ENCODE results near the gene DDX51.
"Not testable (repeated sequence)": the region's sequence is repeated elsewhere in the genome, so short reads cannot be mapped to it uniquely, and the experiment has no call there.

Gene DDX51

GRCh38 chr12:132154941-132155770, 11.0 kb upstream of the DDX51 start:
- H3K4me1 ChIP-seq (ENCODE audit: control insufficient read depth, insufficient read depth, low read length): no peaks in the 10 kb centered on the region
- H3K4me3 ChIP-seq (ENCODE audit: low read length): no peak overlapping the region
- H3K36me3 ChIP-seq (ENCODE audit: insufficient read depth, low read length): peaks cover 8% of the 10 kb centered on the region
- H3K27me3 ChIP-seq (ENCODE audit: control insufficient read depth, insufficient read depth, low read length): no peaks in the 10 kb centered on the region
- H3K9ac ChIP-seq (ENCODE audit: low read depth, low read length): no peak overlapping the region
- H3K9me3 ChIP-seq (replicated peaks; ENCODE audit: low read length): no peaks in the 10 kb centered on the region
- H3K4me2 ChIP-seq (ENCODE audit: low read length): no peak overlapping the region

GRCh38 chr12:132154341-132154761, 10.2 kb upstream of the DDX51 start:
- H3K4me2 ChIP-seq (ENCODE audit: low read length): no peak overlapping the region
- H3K9me3 ChIP-seq (replicated peaks; ENCODE audit: low read length): no peaks in the 10 kb centered on the region
- H3K36me3 ChIP-seq (ENCODE audit: insufficient read depth, low read length): peaks cover 8% of the 10 kb centered on the region
- H3K4me1 ChIP-seq (ENCODE audit: control insufficient read depth, insufficient read depth, low read length): no peaks in the 10 kb centered on the region
- no peaks in the 10 kb centered on the region for H3K27me3 ChIP-seq (ENCODE audit: control insufficient read depth, insufficient read depth, low read length)
- no peak overlapping the region for H3K9ac ChIP-seq (ENCODE audit: low read depth, low read length)
- no peak overlapping the region for H3K4me3 ChIP-seq (ENCODE audit: low read length)

- H3K27me3 ChIP-seq (ENCODE audit: control insufficient read depth, insufficient read depth, low read length): no peaks in the 10 kb centered on the region
- H3K9ac ChIP-seq (ENCODE audit: low read depth, low read length): no peak overlapping the region
- H3K36me3 ChIP-seq (ENCODE audit: insufficient read depth, low read length): peaks cover 8% of the 10 kb centered on the region
- H3K4me3 ChIP-seq (ENCODE audit: low read length): no peak overlapping the region
- H3K4me1 ChIP-seq (ENCODE audit: control insufficient read depth, insufficient read depth, low read length): no peaks in the 10 kb centered on the region
- peak overlapping the region; percentile 29 for H3K4me2 ChIP-seq (ENCODE audit: low read length)
- no peaks in the 10 kb centered on the region for H3K9me3 ChIP-seq (replicated peaks; ENCODE audit: low read length)
Observed at GRCh38 chr12:132153501-132154340, 9.6 kb upstream of the DDX51 start.

DNA sequence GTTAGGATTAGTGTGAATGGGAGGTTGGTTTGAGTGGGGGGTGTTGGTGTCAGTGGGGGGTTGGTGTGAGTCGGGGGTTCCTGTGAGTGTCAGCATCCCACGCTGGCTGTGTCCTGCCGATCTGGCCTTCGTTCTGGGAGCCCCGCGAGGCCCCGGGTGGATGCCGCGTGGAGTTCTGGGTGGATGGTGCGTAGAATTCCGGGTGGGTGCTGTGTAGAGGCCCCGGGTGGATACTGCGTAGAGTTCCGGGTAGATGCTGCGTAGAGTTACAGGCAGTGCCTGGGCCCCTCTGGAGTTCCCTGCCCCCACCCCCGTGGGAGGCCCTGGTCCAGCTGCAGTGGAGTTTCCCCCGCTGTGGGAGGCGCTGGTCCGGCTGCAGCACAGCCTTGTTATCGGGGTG, 8.8 kb upstream of the DDX51 start:
- Histone ChIP-seq H3K9ac (ENCODE audit: low read depth, low read length) (no peak overlapping the region), H3K4me3 (ENCODE audit: low read length) (no peak overlapping the region), H3K36me3 (ENCODE audit: insufficient read depth, low read length) (peaks cover 12% of the 10 kb centered on the region), H3K4me1 (ENCODE audit: control insufficient read depth, insufficient read depth, low read length) (no peaks in the 10 kb centered on the region), H3K9me3 (replicated peaks; ENCODE audit: low read length) (no peaks in the 10 kb centered on the region), H3K27me3 (ENCODE audit: control insufficient read depth, insufficient read depth, low read length) (no peaks in the 10 kb centered on the region), H3K4me2 (ENCODE audit: low read length) (no peak overlapping the region)

DNA sequence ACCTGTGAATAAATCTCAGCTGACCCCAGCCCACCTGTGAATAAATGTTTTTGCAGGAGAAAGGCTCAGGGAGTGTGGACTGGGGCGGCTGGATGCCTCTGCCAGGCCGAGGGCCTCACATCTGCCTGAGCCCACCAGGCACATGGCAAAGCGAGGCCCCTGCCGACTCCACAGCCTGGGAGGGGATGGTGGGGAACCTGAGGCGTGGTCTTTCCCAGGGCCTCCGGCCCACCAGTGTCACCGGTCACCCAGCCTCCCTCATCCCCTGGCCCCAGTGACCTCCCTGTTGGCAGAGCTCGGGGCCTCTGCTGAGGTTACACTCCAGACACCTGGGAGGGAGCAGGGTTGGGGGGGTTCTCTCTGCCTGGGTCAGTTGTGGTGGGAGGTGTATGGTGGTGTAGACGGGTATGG, 8.3 kb upstream of the DDX51 start:
- Histone ChIP-seq H3K4me2 (ENCODE audit: low read length) (no peak overlapping the region), H3K27me3 (ENCODE audit: control insufficient read depth, insufficient read depth, low read length) (no peaks in the 10 kb centered on the region), H3K9ac (ENCODE audit: low read depth, low read length) (no peak overlapping the region), H3K36me3 (ENCODE audit: insufficient read depth, low read length) (peaks cover 15% of the 10 kb centered on the region), H3K9me3 (replicated peaks; ENCODE audit: low read length) (no peaks in the 10 kb centered on the region), H3K4me1 (ENCODE audit: control insufficient read depth, insufficient read depth, low read length) (no peaks in the 10 kb centered on the region), H3K4me3 (ENCODE audit: low read length) (no peak overlapping the region)

DNA sequence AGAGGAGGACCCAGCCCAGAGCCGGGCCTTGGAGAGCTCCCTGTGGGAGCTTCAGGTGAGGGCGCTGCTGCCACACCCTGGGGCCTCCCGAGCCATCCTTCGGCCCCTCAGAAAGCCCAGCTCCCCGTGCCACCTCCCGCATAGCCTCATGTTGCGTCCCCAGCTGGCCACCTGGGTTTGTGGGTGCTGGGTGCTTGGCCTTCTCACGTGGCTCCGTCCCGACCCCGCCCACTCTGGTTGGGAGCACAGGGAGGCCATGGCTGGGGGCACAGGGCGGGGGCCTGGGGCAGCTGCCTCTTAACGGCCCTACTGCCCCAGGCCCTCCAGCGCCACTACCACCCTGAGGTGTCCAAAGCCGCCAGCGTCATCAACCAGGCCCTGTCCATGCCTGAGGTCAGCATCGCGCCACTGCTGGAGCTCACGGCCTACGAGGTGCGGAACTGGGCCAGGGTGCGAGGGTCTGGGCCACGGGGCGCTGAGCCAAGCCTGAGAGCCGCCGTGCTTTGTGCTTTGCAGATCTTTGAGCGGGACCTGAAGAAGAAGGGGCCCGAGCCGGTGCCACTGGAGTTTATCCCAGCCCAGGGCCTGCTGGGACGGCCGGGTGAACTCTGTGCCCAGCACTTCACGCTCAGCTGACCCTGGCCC, 7.8 kb upstream of the DDX51 start:
- Histone ChIP-seq H3K36me3 (ENCODE audit: insufficient read depth, low read length) (peaks cover 13% of the 10 kb centered on the region), H3K4me3 (ENCODE audit: low read length) (no peak overlapping the region), H3K4me2 (ENCODE audit: low read length) (no peak overlapping the region), H3K9ac (ENCODE audit: low read depth, low read length) (no peak overlapping the region), H3K4me1 (ENCODE audit: control insufficient read depth, insufficient read depth, low read length) (no peaks in the 10 kb centered on the region), H3K9me3 (replicated peaks; ENCODE audit: low read length) (no peaks in the 10 kb centered on the region), H3K27me3 (ENCODE audit: control insufficient read depth, insufficient read depth, low read length) (no peaks in the 10 kb centered on the region)

DNA sequence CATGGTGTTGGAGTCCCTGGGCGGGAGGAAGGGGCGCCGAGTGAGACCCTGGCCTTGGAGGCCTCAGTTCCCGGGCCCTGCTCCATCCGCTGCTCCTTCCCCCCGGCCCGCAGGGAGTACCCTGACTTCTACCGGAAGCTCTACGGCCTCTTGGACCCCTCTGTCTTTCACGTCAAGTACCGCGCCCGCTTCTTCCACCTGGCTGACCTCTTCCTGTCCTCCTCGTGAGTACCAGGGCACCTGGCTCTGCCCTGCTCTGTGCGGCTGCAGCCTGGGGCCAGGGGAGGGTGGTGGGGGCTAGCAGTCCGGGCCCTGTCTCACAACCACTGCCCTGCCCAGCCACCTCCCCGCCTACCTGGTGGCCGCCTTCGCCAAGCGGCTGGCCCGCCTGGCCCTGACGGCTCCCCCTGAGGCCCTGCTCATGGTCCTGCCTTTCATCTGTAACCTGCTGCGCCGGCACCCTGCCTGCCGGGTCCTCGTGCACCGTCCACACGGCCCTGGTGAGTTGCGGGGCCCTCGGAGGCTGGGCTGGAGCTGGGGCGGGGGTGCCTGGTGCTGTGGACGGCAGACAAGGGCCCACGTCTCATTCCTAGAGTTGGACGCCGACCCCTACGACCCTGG, 7.1 kb upstream of the DDX51 start:
- H3K9ac ChIP-seq (ENCODE audit: low read depth, low read length): no peak overlapping the region
- H3K4me3 ChIP-seq (ENCODE audit: low read length): no peak overlapping the region
- H3K4me2 ChIP-seq (ENCODE audit: low read length): no peak overlapping the region
- H3K36me3 ChIP-seq (ENCODE audit: insufficient read depth, low read length): peaks cover 13% of the 10 kb centered on the region
- no peaks in the 10 kb centered on the region for H3K27me3 ChIP-seq (ENCODE audit: control insufficient read depth, insufficient read depth, low read length)
- no peaks in the 10 kb centered on the region for H3K4me1 ChIP-seq (ENCODE audit: control insufficient read depth, insufficient read depth, low read length)
- H3K9me3 ChIP-seq (replicated peaks; ENCODE audit: low read length): no peaks in the 10 kb centered on the region

DNA sequence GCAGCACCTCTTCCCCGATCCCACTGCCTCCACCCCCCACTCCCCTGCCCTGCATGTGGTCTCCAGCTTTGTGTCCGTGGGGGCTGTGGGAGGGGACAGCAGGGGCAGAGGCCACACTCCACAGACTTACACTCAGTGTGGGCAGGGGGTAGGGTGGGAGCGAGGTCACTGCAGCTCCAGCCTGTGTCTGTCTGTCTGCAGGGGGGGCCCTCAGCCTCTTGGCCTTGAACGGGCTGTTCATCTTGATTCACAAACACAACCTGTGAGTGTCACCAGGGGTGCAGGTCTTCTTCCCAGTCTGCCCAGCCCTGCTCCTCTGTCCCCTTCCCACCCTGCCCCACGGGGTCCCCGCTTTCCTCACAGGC, 6.6 kb upstream of the DDX51 start:
- H3K36me3 ChIP-seq (ENCODE audit: insufficient read depth, low read length): peaks cover 13% of the 10 kb centered on the region

GRCh38 chr12:132149526-132149925, 5.4 kb upstream of the DDX51 start:
- H3K27me3 ChIP-seq (ENCODE audit: control insufficient read depth, insufficient read depth, low read length); H3K9ac ChIP-seq (ENCODE audit: low read depth, low read length); H3K4me1 ChIP-seq (ENCODE audit: control insufficient read depth, insufficient read depth, low read length); H3K4me3 ChIP-seq (ENCODE audit: low read length); H3K4me2 ChIP-seq (ENCODE audit: low read length); H3K9me3 ChIP-seq (replicated peaks; ENCODE audit: low read length): not testable (repeated sequence)
- peaks cover 13% of the 10 kb centered on the region for H3K36me3 ChIP-seq (ENCODE audit: insufficient read depth, low read length)

More for the DNA sequence above, 6.6 kb upstream of the DDX51 start:
- Histone ChIP-seq H3K4me2 (ENCODE audit: low read length) (no peak overlapping the region), H3K4me3 (ENCODE audit: low read length) (no peak overlapping the region), H3K4me1 (ENCODE audit: control insufficient read depth, insufficient read depth, low read length) (no peaks in the 10 kb centered on the region), H3K9ac (ENCODE audit: low read depth, low read length) (no peak overlapping the region), H3K9me3 (replicated peaks; ENCODE audit: low read length) (no peaks in the 10 kb centered on the region), H3K27me3 (ENCODE audit: control insufficient read depth, insufficient read depth, low read length) (no peaks in the 10 kb centered on the region)

DNA sequence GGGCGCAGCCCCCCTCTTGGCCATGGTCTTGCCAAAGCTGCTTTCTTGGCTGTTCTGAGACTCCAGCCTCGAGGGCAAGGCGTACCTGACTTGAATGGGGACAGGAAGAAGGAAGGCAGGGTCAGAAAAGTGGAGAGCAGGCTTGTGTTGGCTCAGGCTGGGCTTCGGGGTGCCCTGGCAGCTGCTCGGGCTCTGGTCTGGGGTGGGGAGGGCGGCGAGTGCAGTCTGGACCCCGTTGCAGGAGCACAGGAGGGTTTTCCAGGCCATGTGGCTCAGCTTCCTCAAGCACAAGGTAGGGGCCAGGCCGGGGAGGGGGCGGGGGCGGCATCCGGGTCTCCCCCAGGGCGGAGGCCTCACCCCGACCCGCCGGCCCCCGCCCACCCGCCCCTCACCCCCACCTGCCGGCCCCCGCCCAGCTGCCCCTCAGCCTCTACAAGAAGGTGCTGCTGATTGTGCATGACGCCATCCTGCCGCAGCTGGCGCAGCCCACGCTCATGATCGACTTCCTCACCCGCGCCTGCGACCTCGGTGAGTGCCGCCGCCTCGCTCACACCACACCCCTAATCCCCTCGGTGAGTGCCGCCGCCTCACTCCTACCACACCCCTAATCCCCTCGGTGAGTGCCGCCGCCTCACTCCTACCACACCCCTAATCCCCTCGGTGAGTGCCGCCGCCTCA, 4.4 kb upstream of the DDX51 start:
- no peaks in the 10 kb centered on the region for H3K9me3 ChIP-seq (replicated peaks; ENCODE audit: low read length)
- H3K27me3 ChIP-seq (ENCODE audit: control insufficient read depth, insufficient read depth, low read length): no peaks in the 10 kb centered on the region
- H3K4me3 ChIP-seq (ENCODE audit: low read length): no peak overlapping the region
- H3K36me3 ChIP-seq (ENCODE audit: insufficient read depth, low read length): peaks cover 13% of the 10 kb centered on the region
- no peak overlapping the region for H3K9ac ChIP-seq (ENCODE audit: low read depth, low read length)
- no peak overlapping the region for H3K4me2 ChIP-seq (ENCODE audit: low read length)
- H3K4me1 ChIP-seq (ENCODE audit: control insufficient read depth, insufficient read depth, low read length): peaks cover 7% of the 10 kb centered on the region

All from skeletal muscle satellite cell (primary cell).